NCI-H2227 (cell line): ENCODE measurements around the gene HRH4.

ENCODE experiments used
- DNase-seq: peaks from one replicate; lab custom pipeline; 2025; ENCODE audit not compliant: unreplicated experiment; lab: John Stamatoyannopoulos, UW

HRH4 gene

DNA sequence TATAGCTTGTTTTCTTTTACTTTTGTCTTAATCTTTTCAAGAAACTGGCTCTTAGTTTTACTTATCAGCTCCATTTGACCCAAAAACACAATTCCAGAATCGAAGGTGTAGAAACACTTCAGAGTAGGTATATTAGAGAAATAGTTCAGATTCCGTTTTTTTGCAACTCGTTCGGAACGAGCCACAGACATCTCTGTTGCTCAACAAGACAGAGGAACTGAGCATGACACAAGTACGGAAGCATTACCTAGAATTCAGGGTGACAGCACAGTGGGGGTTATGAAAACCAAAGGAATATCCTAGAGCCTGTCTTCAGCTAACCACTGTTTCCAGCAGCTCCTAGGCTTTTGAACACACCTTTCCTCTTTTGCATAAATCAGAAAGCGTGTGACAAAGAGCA is 5.0 kb downstream of the HRH4 start:
- no peak for DNase-seq

DNA sequence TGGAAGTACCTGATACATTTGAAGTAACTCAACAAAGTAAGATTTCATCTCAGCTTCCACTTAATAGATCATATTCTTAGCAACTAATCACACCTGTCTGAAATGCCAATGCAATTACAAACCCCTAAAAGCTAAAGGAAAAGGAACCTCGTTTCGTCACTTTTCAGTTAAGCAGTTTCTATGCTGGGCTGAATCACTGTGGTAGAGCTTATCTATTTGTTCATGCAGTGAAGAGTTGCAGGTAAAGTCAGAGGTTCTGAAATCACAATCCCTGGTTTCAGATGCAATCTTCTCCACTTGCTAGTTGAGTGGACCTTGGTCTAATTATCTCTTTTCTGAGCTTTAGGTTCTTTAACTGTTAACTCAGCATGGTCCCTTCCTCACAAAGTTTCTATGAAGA is 6.3 kb downstream of the HRH4 start:
- no peak for DNase-seq

GRCh38 chr18:24470022-24470618 is 9.7 kb downstream of the HRH4 start:
- DNase-seq, result no peak

DNA sequence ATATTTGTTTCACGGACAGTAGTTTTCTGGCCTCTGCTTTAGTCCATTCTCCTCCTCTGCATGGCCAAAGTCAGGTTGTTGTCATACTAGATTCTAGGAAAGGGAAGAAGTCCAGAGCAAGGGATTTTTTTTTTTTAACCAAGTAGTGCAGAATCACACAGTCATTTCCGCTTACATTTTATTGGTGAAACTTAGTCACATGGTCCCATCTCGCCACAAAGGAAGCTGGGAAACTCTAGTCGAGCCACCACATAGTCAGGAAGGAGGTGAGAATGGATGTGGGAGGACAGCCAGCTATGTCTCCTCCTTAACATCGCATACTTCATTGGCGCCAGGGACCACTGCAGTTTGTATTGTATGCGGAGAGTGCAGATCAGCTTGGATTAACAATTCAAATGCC is 10.4 kb downstream of the HRH4 start:
- DNase-seq, result no peak

- DNase-seq, result no peak
Observed at GRCh38 chr18:24472591-24472990, 12.2 kb downstream of the HRH4 start.

DNA sequence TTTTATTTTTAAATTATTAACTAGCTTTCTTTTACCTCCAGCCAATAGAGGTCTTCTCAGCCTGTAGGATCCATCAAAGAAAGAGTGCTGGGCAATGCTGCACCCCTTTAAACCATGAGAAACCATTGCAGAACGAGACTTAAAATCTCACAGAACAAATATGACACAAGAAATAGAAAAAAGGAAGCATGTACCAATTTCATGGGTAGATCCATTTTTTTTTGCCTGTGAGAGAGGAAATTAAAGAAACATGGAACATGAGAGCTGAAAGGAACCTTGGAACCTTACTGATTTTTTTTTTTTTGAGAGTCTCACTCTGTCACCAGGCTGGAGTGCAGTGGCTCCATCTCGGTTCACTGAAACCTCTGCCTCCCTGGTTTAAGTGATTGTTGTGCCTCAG is 14.0 kb downstream of the HRH4 start:
- DNase-seq, result no peak

GRCh38 chr18:24475926-24476589 is 15.6 kb downstream of the HRH4 start:
- DNase-seq, result no peak

DNA sequence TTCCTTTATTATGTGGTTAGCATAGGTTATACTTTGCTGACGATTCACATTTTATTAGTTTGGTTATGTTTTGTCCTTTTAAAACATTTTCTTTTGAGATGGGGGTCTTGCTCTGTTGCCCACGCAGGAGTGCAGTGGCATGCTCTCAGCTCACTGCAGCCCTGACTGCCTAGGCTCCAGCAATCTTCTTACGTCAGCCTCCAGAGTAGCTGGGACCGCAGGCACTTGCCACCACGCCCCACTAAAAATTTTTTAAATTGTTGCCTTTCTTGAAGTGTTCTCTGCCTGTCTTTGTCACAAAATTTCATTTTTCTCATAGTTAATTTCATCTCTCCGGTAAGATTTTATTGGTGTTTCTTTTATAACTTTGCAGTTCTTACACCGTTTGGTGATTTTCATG is 18.9 kb downstream of the HRH4 start:
- no peak for DNase-seq

DNA sequence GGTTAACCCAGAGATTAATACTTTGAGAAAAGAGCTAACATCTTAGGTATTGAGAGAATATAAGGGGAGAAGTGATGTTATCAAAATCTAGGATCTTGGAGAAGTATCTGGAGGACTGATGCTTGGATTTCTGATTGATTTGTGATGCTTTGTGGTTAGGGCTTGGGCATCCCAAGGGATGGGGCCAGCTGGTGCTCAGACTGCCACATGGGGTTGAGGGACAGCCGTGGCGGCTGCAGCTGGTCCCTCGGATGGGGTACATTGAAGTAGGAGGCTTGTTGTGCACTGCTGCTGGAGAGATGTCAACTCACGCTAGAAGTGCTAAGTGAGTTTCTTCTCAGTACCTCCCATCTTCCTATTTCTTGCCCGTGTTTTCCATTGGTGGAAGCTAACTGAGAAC is 22.4 kb downstream of the HRH4 start:
- no peak for DNase-seq

DNA sequence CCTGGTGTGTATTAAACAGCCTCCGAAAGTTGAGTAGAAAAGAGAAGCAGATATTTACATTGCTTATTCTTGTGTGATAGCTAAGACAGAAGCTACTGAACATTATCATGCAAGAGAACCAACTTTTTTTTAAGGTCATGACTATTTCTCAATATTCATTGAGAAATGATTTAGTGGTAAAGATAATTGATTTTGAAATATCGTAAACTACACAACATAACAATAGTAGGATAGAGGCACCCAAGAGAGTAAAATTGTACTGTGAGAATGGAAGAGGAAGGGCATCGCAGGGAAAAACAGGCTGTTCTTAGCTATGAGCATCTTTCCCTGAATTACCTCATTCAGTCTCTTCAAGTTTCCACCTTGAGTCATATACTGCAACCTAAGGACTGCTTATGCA is 25.2 kb downstream of the HRH4 start:
- DNase-seq, result no peak

DNA sequence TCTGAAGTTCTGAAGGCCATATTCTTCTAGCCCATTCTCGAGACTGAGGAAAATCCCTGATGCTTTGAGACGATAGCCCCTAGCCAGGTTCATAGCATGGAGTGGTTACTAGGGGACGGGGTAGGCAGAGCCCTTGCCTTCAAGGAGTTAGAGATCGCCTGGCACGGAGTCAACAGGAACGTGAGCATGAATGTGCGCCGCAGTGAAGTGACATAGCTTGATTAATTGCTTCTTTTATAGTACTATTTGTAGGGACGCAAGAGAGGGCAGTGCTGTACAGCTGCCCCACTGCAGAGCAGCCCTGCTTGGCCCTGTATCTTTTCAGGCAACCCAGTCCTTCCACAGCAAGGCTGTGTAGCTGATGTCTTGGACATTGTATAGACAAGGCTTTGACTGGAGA is 26.2 kb downstream of the HRH4 start:
- DNase-seq, result peak; percentile 32

GRCh38 chr18:24488824-24489493 is 28.5 kb downstream of the HRH4 start:
- peak; percentile 67 for DNase-seq

DNA sequence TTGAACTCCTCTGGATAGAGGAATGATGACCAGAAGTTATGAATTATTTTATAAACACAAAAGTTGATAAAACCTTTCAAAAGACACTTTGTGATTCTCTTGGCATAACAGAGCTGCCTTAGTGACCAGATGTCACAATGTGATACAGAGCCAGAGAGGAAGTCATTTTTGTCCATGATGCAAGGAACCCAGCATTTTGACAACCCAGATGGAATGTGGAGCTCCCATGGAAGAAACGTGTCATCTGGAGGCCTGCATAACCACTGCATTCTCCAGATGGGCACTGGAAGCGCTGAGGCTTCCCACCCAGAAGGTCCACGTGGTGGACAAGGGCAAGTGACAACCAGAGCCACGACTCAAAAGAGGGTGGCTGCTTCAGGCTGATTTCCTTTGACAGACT is 30.1 kb downstream of the HRH4 start:
- no peak for DNase-seq

DNA sequence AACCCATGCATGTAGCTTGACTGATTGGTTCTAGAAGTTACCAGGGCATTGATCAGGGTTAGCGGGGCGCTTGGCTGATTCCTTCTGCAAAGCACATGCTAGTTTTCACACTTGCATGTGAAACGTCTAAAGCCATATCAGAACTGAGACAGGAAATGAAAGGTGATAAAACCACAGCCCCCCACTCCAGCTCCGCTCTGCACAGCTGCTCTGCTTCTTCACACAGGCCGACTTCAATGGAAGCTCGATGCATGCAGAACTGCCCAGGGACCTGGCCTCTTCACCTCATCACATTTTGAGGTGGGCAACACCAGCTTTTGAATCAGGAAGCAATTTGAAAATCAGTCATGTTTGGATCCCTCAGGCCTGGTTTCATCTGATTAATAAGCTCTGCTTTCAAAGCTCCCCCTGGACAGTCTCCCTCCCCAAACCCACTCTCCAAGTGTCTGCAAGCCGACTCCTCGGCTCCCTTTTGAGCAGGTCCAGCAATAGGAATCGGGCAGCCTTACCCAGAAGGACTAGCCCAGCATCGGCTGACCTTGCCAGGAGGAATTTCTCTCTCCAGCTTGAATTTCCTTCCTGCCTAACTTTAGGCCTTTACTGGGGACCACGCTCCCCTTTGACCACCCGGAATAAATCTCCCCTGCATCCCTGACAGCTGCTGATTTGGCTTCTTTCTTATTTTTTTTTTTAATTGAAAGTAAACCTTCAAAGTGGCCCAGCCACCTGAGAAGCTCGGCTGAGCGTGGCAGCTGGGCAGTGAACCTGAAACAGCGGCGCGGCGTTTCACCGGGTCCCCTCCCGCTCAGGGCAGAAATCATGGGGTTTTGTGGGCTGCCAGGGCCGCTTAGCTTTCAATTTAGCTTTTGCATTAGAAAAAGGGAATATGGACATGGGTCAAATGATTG is 31.7 kb downstream of the HRH4 start:
- DNase-seq, result peak; percentile 37

- DNase-seq, result no peak
Observed at GRCh38 chr18:24494586-24494985, 34.1 kb downstream of the HRH4 start.

DNA sequence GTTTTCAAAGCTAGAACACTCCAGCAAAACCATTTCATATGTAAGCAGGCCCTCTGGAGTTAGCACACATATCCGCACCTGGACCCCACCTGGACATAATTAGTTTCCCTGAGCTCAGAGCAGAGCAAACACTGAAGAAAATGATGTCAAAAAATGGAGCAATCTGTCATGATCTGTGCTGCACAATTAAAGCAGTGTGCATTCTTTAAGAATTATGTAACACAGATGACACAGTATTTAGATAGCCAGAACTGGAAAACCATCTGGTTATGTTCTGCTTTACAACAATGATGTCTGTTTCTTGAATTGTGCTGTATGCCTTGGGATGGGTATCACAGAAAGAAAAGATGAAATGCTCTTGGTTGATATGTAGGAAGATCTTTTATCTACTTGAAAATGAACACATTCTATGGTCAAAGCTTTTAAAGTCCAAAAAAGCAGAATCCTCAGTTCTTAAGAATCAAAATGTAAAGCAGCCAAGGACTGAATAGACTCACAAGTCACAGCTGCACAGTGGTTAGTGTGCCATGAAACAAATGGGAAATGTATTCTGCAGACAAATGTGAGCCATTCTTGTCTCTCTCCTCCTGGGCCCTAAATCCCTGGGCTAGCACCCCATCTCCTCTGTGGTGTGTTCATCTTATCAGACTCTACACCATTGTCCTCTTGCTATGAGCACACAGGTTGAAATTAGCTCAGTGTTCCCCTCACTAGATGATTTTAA is 36.8 kb downstream of the HRH4 start:
- no peak for DNase-seq

GRCh38 chr18:24499814-24500213 is 39.4 kb downstream of the HRH4 start:
- no peak for DNase-seq

- no peak for DNase-seq
Observed at GRCh38 chr18:24500217-24500616, 39.8 kb downstream of the HRH4 start.

- DNase-seq, result no peak
Observed at GRCh38 chr18:24500766-24501165, 40.3 kb downstream of the HRH4 start.

- no peak for DNase-seq
Observed at GRCh38 chr18:24502667-24503523, 42.5 kb downstream of the HRH4 start.
